BLaER1 treated with 17β-estradiol and CSF1 and Interleukin-3, amounts not matched to agents 10 nM and 100 nM (cell line): ENCODE results near the gene ATP1A2.
A peak's percentile ranks its signal among the peaks of the same experiment; 100 is the strongest.

ENCODE experiments used
- H3K27ac ChIP-seq, 11 experiments: shearing (Covaris generic); formaldehyde crosslinking; 2 replicates each; pipeline ENCODE4 v1.8.1; 2022
- H3K27me3 ChIP-seq, 11 experiments: shearing (Covaris generic); formaldehyde crosslinking; 2 replicates each; pipeline ENCODE4 v1.8.1; 2022
- H3K36me3 ChIP-seq, 11 experiments: shearing (Covaris generic); formaldehyde crosslinking; 2 replicates each; pipeline ENCODE4 v1.8.1; 2022
- H3K4me1 ChIP-seq, 10 experiments: shearing (Covaris generic); formaldehyde crosslinking; 2 replicates each; pipeline ENCODE4 v1.8.1; 2022
- H3K4me2 ChIP-seq, 11 experiments: shearing (Covaris generic); formaldehyde crosslinking; 2 replicates each; pipeline ENCODE4 v1.8.1; 2022
- H3K4me3 ChIP-seq, 10 experiments: shearing (Covaris generic); formaldehyde crosslinking; 2 replicates each; pipeline ENCODE4 v1.8.1; 2022
- H3K9ac ChIP-seq, 11 experiments: shearing (Covaris generic); formaldehyde crosslinking; 2 replicates each; pipeline ENCODE4 v1.8.1; 2022
- H3K9me3 ChIP-seq, 11 experiments: shearing (Covaris generic); formaldehyde crosslinking; replicated peaks in 1 of 11; 2 replicates each; pipeline ENCODE4 v1.8.1; 2022
- H4K20me1 ChIP-seq, 11 experiments: shearing (Covaris generic); formaldehyde crosslinking; 2 replicates each; pipeline ENCODE4 v1.8.1; 2022
- Cebpa-rat ChIP-seq, 11 experiments: shearing (Covaris generic); IDR thresholded peaks; 2 replicates each; pipeline ENCODE4 v1.8.1; 2022

ATP1A2 gene

GRCh38 chr1:160137216-160137862 is 21.8 kb downstream of the ATP1A2 start:
- H3K27ac ChIP-seq = no peak overlapping the region
- no peak overlapping the region for H3K9ac ChIP-seq
- H4K20me1 ChIP-seq = no peaks in the 10 kb centered on the region
- H3K27me3 ChIP-seq = no peaks in the 10 kb centered on the region
- H3K4me2 ChIP-seq = no peak overlapping the region
- no peaks in the 10 kb centered on the region for H3K9me3 ChIP-seq
- H3K4me1 ChIP-seq = peaks cover 0 to 16% (median 9%) of the 10 kb centered on the region in 10 experiments; a peak in 13 of 20 replicates
- no peaks in the 10 kb centered on the region for H3K36me3 ChIP-seq
- no peak for TF ChIP-seq Cebpa-rat (IDR thresholded peaks at IDR 0.05)
- H3K4me3 ChIP-seq = no peak overlapping the region

- TF ChIP-seq Cebpa-rat (IDR thresholded peaks at IDR 0.05) = no peak
- Histone ChIP-seq H3K36me3 (no peaks in the 10 kb centered on the region), H3K27ac (no peak overlapping the region), H3K27me3 (no peaks in the 10 kb centered on the region), H3K4me3 (no peak overlapping the region), H4K20me1 (no peaks in the 10 kb centered on the region), H3K4me1 (peaks cover 0 to 33% (median 11%) of the 10 kb centered on the region in 10 experiments; a peak in 17 of 20 replicates), H3K9me3 (no peaks in the 10 kb centered on the region), H3K9ac (no peak overlapping the region), H3K4me2 (no peak overlapping the region)
Observed at GRCh38 chr1:160139840-160140239, 24.3 kb downstream of the ATP1A2 start.

- Histone ChIP-seq H3K27ac (peak overlapping the region in 1 of 11 experiments; percentile 28; a peak in 1 of 22 replicates), H3K36me3 (no peaks in the 10 kb centered on the region), H4K20me1 (no peaks in the 10 kb centered on the region), H3K4me1 (peaks cover 0 to 34% (median 11%) of the 10 kb centered on the region in 10 experiments; a peak in 17 of 20 replicates), H3K27me3 (no peaks in the 10 kb centered on the region), H3K9me3 (no peaks in the 10 kb centered on the region), H3K9ac (no peak overlapping the region), H3K4me2 (peak overlapping the region in 5 of 11 experiments; percentile 43 to 68 (median 45); a peak in 10 of 22 replicates), H3K4me3 (no peak overlapping the region)
- no peak for TF ChIP-seq Cebpa-rat (IDR thresholded peaks at IDR 0.05)
Observed at GRCh38 chr1:160143695-160144094, 28.1 kb downstream of the ATP1A2 start.

DNA sequence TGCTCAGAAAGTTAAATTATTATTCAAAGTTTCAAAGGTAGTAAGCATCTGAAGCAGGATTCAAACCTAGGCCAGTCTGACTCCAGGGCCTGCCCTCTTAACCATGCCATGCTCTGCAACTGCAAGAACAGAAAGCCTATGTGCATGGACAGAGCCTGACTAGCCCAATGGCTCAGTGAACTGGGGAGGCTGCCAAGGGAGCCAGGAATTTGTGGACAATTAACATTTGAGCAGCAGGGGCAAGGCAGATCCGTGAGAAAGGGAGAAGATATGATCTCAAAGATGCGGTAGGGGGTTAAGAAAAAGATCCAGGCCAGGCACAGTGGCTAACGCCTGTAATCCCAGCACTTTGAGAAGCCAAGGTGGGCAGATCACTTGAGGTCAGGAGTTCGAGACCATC is 29.4 kb downstream of the ATP1A2 start:
- Histone ChIP-seq H4K20me1 (no peaks in the 10 kb centered on the region), H3K4me2 (no peak overlapping the region), H3K36me3 (no peaks in the 10 kb centered on the region), H3K9me3 (no peaks in the 10 kb centered on the region), H3K4me3 (no peak overlapping the region), H3K27ac (no peak overlapping the region), H3K4me1 (peaks cover 0 to 43% (median 17%) of the 10 kb centered on the region in 10 experiments; a peak in 17 of 20 replicates), H3K9ac (no peak overlapping the region), H3K27me3 (no peaks in the 10 kb centered on the region)
- no peak for TF ChIP-seq Cebpa-rat (IDR thresholded peaks at IDR 0.05)

DNA sequence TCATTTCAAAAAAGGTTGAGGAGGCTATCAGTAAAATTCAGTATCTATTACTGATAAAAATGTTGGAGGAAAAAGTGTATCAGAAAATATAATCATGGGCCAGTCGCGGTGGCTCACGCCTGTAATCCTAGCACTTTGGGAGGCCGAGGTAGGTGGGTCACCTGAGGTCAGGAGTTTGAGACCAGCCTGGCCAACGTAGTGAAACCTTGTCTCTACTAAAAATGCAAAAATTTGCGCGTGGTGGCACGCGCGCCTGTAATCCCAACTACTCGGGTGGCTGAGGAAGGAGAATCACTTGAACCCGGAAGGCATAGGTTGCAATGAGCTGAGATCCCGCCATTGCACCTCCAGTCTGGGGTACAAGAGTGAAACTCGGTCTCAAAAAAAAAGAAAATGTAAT is 30.5 kb downstream of the ATP1A2 start:
- Histone ChIP-seq H3K27me3 (no peaks in the 10 kb centered on the region), H4K20me1 (no peaks in the 10 kb centered on the region), H3K27ac (no peak overlapping the region), H3K4me2 (no peak overlapping the region), H3K36me3 (no peaks in the 10 kb centered on the region), H3K9me3 (no peaks in the 10 kb centered on the region), H3K4me3 (no peak overlapping the region), H3K9ac (no peak overlapping the region), H3K4me1 (peaks cover 0 to 42% (median 13%) of the 10 kb centered on the region in 10 experiments; a peak in 16 of 20 replicates)
- TF ChIP-seq Cebpa-rat (IDR thresholded peaks at IDR 0.05) = no peak

- H3K4me1 ChIP-seq = peaks cover 0 to 33% (median 6%) of the 10 kb centered on the region in 10 experiments; a peak in 10 of 20 replicates
- no peak overlapping the region for H3K27ac ChIP-seq
- no peak overlapping the region for H3K9ac ChIP-seq
- no peak overlapping the region for H3K4me2 ChIP-seq
- no peaks in the 10 kb centered on the region for H3K27me3 ChIP-seq
- H3K36me3 ChIP-seq = no peaks in the 10 kb centered on the region
- H4K20me1 ChIP-seq = no peaks in the 10 kb centered on the region
- no peak for TF ChIP-seq Cebpa-rat (IDR thresholded peaks at IDR 0.05)
- no peak overlapping the region for H3K4me3 ChIP-seq
- H3K9me3 ChIP-seq = no peaks in the 10 kb centered on the region
Observed at GRCh38 chr1:160148121-160148520, 32.6 kb downstream of the ATP1A2 start.

GRCh38 chr1:160149233-160149632 is 33.7 kb downstream of the ATP1A2 start:
- no peak overlapping the region for H3K4me3 ChIP-seq
- H3K9ac ChIP-seq = no peak overlapping the region
- no peak overlapping the region for H3K27ac ChIP-seq
- TF ChIP-seq Cebpa-rat (IDR thresholded peaks at IDR 0.05) = no peak
- H4K20me1 ChIP-seq = no peaks in the 10 kb centered on the region
- peak overlapping the region in 4 of 11 experiments; percentile 10 to 58 (median 32); a peak in 6 of 22 replicates for H3K4me2 ChIP-seq
- H3K4me1 ChIP-seq = peaks cover 0 to 23% (median 4%) of the 10 kb centered on the region in 10 experiments; a peak in 10 of 20 replicates
- no peaks in the 10 kb centered on the region for H3K9me3 ChIP-seq
- no peaks in the 10 kb centered on the region for H3K36me3 ChIP-seq
- no peaks in the 10 kb centered on the region for H3K27me3 ChIP-seq

GRCh38 chr1:160149716-160150115 is 34.2 kb downstream of the ATP1A2 start:
- Histone ChIP-seq H3K36me3 (no peaks in the 10 kb centered on the region), H3K4me2 (peak overlapping the region in 4 of 11 experiments; percentile 10 to 58 (median 32); a peak in 4 of 22 replicates), H3K4me3 (no peak overlapping the region), H3K9me3 (no peaks in the 10 kb centered on the region), H3K4me1 (peaks cover 0 to 21% (median 4%) of the 10 kb centered on the region in 10 experiments; a peak in 10 of 20 replicates), H3K27me3 (no peaks in the 10 kb centered on the region), H3K27ac (no peak overlapping the region), H4K20me1 (no peaks in the 10 kb centered on the region; a peak in 1 of 22 replicates), H3K9ac (no peak overlapping the region)
- TF ChIP-seq Cebpa-rat (IDR thresholded peaks at IDR 0.05) = no peak

- no peaks in the 10 kb centered on the region; a peak in 1 of 22 replicates for H4K20me1 ChIP-seq
- no peak within 1 kb of the TSS for H3K4me3 ChIP-seq
- H3K4me2 ChIP-seq = peak within 1 kb of the TSS in 1 of 11 experiments; percentile 44; a peak in 1 of 22 replicates
- no peaks in the 10 kb centered on the region for H3K36me3 ChIP-seq
- H3K27me3 ChIP-seq = no peaks in the 10 kb centered on the region
- TF ChIP-seq Cebpa-rat (IDR thresholded peaks at IDR 0.05) = no peak
- no peak within 1 kb of the TSS for H3K27ac ChIP-seq
- H3K9me3 ChIP-seq = no peaks in the 10 kb centered on the region
- peaks cover 0 to 24% (median 4%) of the 10 kb centered on the region in 10 experiments; a peak in 10 of 20 replicates for H3K4me1 ChIP-seq
- H3K9ac ChIP-seq = no peak within 1 kb of the TSS
Observed at GRCh38 chr1:160151303-160151702, 35.7 kb downstream of the ATP1A2 start, which contains the start of gene ATP1A4. TSS of gene ATP1A4 (plus strand) at chr1:160151603. CDS start at chr1:160152041, 438 bp downstream.
